NCI-H748 (cell line): Measurements from ENCODE around the gene ZDHHC11.
A peak's percentile ranks its signal among the peaks of the same experiment; 100 is the strongest.
"Not testable (repeated sequence)": the region's sequence is repeated elsewhere in the genome, so short reads cannot be mapped to it uniquely, and the experiment has no call there.

Source experiments
- DNase-seq: peaks from one replicate; lab custom pipeline; 2025; ENCODE audit not compliant: unreplicated experiment; lab: John Stamatoyannopoulos, UW

Gene ZDHHC11

DNA sequence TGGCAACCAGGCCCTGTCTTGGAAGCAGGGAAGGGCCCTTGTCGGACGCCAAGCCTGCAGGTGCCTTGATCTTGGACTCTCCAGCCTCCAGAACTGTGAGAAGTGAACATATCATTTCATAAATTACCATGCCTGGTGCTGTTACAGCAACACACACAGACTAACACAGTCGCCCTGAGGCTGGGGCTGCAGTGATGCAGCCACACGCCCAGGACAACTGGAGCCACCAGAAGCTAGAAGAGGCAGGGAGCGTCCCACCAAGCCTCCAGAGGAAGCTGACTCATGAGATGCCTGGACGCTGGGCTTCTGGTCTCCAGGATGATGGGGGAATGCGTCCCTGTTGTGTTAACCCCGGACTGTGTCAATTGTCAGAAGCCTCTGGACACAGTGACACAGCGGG is 71.8 kb downstream of the ZDHHC11 start:
- DNase-seq = not testable (repeated sequence)

DNA sequence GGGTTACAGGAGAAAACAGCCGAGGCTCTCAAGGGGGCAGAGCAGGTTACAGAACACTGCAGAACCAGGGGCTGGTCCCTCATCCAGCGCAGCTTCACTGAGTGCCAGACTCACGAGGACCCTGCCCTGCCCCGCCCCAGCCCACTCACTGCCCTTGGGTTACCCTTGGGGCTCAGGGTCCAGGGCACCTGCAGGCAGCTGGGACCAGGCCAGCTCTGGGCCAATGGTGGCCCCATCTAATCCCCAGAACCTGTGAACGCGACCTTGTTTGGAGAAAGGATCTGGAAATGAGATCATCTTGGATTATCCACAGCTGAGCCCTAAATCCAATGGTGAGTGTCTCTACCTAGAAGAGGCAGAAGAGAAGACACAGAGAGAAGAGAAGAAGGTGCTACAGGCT is 72.4 kb downstream of the ZDHHC11 start:
- DNase-seq = not testable (repeated sequence)

DNA sequence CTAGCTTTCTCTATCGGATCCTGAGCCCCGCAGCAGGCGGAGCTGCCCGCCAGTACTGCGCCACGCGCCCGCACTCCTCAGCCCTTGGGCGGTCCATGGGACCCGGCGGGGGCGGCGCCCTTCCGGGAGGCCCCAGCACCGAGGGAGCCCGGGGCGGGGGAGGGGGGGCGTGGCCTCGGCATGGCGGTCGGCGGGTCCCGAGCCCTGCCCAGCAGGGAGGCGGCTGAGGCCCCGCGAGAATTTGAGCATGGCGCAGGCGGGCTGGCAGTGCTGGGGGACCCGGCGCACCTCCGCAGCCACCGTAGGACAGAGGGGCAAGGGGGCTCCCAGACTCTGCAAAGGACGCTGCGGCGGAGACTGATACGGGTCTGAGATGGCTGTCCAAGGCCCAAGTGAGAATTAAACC is 73.0 kb downstream of the ZDHHC11 start:
- DNase-seq = no peak

DNA sequence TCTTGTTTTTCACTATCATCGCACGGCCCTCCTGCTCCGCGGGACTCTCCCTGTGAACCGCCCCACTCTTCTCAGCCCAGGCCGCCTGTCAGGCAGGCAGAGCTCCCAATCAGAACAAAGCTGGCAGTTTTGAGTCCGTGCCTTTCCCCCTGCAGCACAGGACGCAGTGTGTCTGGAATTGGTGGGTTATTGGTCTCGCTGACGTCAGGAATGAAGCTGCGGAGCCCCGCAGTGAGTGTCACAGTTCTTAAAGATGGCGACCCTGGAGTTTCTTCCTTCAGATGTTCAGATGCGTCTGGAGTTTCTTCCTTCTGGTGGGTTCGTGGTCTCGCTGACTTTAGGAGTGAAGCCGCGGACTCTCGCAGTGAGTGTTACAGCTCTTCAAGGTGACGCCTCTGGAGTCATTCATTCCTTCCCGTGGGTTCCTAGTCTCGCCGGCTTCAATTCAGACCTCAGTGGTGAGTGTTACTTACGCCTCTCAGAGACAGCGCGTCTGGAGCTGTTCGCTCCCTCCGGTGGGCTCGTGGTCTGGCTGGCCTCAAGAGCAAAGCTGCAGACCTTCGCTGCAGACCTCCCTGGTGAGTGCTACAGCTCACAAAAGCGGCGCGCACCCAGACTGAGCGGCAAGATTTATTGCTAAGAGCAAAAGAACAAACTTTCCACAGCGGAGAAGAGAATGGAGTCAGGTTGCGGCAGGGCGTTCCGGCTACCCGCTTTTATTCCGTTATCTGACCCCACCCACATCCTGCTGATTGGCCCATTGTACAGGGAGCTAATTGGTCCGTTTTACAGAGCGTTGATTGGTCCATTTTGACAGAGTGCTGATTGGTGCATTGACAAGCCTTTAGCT is 73.7 kb downstream of the ZDHHC11 start:
- DNase-seq = peak; percentile 71

DNA sequence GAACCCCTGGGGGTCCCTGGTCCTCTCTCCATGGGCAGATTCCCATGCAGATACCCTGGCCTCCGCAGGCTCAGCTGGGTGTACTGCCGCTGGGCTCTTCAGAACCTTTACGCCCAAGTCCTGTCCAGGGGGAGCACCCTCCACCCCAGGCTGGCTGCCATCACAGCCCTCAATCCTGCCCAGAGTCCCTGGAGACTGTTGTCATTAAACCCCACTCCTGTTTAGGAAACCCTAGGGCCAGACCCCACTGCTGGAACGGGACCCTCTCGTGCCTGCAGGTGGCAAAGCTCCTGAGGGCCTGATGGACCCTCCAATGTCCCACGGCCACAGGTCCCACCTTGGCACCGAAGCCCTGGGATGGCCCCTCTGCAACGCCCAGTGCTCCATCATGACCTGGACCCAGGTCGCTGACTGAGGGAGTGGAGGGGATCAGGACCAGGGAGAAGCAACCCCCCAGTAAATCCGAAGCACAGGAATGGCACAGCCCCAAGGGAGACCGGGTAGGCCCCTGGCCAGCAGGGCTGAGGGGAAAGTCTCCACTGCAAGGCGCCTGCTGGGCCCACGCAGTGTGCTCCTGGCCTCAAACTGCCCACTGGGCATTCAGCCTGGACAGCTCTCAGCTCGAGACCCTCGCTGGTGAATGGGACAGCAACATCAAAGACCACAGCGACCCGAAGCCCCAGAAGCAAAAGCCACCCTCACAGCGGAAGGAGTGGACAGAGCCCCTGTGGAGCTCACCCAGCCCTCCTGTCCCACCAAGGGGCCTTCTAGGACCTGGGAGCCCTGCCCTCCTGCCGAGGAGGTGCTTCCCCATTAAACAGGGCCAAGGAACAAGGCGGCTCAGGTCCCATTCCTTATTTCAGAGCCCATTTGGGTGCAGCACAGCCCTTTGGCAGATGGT is 74.6 kb downstream of the ZDHHC11 start:
- peak; percentile 49 for DNase-seq

DNA sequence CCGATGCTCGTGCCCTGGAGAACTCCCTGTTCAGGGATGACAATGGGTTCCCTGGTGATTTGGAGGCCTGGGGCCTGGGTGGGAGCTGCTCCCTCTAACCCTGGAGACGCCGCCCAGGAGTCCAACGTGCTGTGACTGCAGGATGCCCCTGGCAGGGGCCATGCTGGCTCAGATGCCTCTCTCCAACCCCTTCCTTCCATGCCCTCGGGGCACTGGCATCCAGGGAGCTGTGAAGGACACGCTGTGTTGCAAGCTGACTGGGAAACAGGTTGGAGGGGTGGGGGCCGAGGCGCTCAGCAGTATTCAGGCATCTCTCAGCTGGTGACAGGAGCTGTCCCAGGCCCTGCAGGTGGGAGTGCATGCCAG is 75.2 kb downstream of the ZDHHC11 start:
- DNase-seq = peak; percentile 40

DNA sequence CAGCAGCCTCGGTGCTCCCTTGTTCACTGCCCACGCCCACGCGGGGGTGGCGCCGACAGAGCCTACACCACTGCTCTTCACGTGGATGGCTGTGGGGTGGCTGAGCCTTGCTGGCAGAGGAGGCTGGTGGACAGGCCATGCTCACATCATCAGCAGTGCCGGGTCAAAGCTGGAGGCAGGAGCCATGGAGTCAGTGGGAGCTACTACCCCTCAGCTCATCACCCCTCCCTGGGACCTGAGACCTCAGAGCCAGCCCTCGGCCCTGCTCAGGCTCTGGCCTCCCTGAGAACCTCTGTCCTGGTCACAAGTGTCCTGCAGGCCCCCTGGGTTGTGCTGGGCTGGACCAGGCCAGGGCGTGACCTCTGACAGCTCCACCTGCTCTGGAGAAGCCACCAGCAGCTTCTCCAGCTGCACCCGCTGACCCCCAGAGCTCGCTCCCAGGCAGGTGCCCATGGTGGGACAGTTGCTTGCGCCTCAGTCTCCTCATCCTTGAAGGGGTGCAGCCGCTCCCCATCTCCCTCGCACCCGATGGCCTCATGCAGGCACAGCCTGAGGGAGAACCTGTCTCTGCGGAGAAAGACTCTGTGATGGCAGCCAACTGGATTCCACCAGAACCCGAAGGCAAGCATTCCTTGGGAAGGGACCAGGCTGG is 75.8 kb downstream of the ZDHHC11 start:
- DNase-seq = not testable (repeated sequence)

DNA sequence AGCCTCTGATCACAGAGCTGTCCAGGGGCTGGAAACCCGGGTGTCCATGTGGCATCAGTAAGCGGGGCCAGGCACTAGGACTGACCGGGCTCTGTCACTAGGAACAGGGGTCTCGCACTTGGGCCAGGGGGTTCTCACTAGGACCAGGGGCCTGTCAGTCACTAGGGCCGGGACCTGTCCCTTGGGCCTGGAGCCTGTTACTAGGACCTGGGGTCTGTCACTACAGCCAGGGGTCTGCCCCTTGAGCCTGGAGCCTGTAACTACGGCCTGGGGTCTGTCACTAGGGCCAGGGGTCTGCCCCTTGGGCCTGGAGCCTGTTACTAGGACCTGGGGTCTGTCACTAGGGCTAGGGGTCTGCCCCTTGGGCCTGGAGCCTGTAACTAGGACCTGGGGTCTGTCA is 76.5 kb downstream of the ZDHHC11 start:
- DNase-seq = not testable (repeated sequence)

DNA sequence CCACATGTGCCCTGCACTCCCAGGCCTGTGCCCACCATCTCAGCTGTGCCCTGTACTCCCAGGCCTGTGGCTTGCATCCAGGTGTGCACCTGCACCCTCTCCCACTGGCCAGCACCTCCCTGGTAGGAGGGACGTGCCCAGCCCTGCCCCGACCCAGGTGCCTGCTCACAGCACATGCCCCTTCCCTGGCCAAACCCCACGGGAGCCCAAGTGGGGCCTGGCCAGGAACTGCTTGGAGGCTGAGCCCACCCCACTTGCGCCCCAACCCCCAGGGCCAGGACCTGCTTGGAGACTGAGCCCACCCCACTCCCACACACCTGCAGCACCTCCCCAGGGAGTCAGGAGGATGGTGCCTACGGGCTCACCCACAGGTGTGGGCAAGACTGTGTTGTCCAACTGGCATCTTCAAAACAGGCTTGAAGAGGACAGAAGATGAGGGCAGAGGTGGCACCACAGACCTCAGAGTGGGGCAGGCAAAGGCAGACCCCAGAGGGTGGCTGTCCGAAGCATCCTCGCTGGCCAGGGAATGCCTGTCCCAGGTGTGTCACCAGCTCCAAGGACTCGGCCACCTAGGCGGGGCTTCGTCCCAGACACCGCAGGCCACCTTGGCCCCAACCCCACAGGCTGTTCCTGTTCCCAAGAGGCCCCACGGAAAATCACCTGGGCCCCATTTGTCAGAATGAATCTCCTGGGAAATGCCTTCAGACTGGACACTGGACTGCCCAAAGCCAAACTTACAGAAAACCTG is 77.1 kb downstream of the ZDHHC11 start:
- DNase-seq = no peak

DNA sequence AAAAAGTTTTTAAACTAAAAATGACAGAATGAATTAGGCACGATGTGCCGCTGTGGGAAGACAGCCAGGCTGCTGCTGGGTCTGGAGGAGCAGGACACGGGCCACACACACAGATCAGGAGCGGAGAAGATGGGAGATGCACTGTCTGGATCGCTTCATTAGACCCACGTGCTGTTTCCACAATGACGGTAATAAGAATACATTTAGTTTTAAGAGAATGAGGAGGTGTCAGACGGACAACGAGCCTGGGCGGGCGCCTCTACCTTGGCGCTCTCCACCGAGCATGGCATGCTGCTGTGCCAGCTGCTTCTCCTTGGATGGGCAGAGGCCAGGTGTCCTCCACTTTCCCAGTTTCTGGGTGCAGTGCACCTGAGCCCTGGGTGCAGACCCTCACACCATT is 77.9 kb downstream of the ZDHHC11 start:
- DNase-seq = not testable (repeated sequence)

DNA sequence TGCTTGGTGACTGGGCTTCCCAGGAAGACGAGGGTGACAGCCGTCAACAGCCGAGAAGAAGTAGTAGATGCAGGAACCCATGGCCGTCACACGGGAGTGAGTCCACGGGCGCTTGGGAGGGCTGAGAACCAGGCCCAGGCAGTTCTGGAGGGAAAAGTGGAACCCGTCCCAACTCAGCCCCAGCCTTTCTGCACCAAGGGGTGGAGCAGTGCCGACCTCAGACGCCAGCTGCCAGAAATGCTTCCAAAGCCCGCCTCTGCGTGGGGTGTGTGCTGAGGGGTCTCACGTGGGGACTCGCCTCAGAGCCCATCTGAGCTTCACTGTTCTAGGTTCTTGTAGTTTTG is 78.3 kb downstream of the ZDHHC11 start:
- not testable (repeated sequence) for DNase-seq

DNA sequence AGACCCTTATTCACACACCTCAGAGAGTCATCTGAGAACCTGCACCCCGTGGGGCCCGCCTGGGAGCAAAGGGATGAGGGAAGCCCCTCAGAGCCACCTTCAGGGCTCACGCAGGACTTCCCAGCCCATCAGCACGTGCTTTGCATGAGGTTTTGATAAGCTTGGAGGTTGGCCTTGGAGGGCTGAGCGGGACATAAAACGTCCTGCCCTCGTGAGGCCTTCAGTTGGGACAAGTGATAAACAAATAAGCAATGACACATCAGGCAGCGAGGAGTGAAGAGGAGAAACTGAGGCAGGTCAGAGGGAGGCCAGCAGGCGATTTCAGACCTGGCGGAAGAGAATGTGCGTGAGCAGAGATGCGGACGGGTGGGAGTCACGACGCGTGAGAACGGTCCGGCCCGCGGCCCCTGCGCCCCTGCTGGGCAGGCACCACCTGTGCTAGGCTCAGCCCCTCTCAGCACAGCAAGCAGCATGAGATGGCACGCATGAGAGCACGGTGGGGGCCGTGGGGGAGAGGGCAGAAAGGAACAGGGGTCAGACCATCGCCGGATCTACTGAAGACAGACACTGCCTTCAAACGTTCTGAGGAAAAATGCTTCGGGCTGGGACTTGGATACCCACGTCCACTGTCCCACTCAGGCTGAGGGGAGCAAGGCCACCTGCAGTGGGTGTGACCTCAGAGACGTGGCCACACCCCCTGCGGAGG is 78.8 kb downstream of the ZDHHC11 start:
- not testable (repeated sequence) for DNase-seq

DNA sequence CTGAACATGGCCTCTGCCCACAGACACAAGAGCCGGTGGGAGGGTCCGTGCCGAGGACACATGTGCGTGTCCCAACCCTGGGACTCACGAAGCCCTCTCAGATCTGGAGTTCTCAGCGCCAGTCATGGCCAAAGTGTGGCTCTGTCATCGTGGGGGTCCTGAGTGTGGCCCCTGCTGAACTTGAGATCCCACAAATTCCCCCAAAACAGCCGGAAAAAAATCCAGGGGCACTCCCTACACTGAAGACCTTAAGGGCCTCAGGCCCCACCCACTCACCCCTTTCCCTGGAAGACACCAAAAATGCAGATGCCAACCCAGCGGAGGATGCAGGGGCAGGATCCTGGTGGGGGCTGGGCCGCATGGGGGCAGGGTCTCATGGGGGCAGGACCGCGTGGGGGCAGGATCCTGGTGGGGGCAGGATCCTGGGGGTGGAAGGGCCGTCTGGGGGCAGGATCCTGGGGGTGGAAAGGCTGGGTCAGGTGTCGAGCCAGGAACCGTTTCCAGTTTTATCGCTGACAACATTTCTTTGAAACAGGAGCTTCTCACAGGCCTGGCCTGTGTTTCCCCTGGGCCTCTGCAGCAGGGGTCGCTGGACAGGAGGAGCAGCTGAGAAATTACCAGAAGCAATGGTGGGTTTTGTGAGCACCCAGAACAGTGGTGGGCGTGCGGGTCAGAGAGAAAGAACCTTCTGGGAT is 79.6 kb downstream of the ZDHHC11 start:
- not testable (repeated sequence) for DNase-seq

DNA sequence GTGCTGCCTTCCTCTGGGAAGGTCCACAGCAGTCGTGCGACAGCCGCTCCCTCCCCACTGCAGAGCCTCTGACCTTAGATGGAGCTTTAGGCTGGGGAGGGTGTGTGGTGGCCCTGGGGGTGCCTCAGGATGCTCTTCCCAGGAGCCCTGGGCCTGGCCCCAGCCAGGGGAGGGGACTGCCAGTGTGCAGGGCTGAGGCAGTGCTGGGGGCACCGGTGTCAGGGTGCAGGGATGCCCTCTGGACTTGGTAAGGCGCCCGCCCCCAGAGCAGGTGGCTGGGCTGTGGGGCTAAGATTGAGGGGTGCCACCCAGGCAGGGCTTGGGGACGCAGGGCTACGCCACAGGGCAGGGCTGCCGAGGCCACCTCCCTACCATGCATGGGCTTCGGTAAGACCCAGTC is 80.2 kb downstream of the ZDHHC11 start:
- not testable (repeated sequence) for DNase-seq

DNA sequence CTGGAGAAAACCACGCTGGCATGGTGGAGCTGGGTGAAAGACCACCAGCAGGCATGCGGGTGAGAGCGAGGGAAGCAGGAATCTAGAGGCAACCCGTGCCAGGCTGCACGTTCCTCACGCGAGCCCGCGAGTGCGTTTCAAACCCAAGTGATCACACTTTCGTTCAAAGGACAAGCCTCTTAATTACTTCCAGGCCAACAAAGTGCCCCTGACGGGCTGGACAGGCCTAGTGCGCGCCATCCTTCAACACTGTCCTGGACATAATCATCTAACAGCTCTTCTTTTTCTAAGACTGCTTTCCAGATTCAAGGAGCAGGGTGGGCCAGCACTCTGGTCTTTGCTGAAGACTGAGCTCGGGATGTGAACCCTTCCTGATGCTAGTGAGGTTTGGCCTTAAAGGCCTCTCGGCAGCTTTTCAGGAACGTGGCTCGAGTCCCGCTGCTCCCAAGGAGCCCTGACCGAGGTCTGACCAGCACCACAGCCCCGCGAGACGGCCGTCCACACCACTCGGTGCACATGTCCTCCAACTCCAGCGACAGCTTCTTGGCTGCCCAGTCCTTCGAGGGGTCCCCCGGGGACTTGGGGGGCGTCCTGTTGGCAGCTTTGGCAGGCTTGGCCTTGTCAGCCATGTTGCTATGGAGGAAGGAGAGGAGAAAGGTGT is 81.2 kb downstream of the ZDHHC11 start:
- DNase-seq = not testable (repeated sequence)

DNA sequence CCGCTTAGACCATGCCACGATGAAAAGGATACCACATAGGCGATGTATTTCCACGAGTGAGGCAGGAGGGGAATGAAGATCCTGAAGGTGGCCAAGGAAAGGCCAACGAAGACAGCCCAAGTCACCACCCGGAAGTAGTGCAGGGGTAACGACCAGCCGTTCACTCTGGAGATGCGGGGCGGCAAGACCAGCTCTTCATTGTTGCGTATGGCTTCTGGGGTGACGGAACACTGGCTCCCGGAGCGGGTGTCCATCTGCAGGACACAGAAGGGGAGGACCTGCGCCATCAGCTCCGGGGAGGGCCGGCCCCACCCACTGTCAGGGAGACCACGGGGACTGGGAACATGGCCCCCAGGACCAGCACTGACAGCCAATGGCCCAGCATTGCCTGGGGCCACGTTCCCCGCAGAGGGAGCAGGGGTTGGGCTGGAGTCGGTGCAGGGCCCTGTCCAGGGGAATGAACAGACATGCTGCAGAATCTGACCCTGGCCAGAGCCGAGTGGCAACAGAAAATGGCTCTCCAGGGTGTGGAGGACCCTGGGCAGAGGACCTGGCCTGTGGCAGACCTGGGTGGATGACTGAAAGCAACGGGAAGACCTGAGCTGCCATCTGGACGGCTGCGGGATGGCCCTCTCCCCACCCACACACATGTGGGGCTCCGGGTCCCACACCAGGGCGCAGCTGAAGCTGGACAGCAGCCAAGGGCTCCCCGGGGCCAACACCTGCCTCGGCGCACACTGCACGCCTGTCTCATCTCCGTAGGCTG is 83.9 kb downstream of the ZDHHC11 start:
- DNase-seq = no peak

DNA sequence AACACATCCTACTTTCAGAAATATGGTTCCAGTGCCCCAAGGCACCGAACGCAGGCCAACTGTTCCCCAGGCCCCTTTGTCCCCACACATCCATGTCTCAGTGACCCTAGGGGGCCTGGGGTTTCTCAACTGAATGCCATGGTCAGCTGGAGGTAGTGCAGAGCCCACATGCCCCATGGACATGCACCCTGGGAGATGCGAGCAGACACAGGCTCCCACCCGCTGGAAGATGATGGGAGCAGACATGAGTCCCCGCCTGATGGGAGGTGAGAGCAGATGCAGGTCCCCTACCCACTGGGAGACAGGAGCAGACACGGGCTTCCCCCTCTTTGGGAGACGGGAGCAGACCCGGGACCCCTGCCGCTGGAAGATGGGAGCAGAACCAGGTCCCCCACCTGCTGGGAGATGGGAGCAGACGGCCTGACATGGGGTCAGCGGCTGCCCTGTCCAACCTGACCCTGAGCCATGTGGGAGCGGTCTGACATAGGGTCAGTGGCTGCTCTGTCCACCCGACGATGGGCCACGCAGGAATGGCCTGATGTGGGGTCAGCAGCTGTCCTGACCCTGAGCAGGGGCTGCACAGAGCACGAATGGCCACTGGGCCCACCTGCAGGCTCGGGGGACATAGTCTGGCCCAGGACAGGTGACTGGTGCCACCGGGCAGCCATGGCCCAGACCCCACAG is 84.7 kb downstream of the ZDHHC11 start:
- DNase-seq = no peak
